CD14-positive monocyte (primary cell): ENCODE data around the gene RNF220. TPM values are rescaled to one million over a fixed set of nuclear protein-coding genes. Genes with fewer than 3 reads are reported as not detected.

Experiments used
- DNase-seq, 3 donors: peaks; one replicate each; pipeline ENCODE4 v3.0.0-alpha.2; 2011 to 2022
- H2AFZ ChIP-seq: 2 replicates; pipeline ENCODE4 v1.6.0; 2012; ENCODE audit warnings: mild to moderate bottlenecking, low read depth, low read length, inconsistent platforms; ENCODE audit not compliant: insufficient read depth, poor library complexity, severe bottlenecking
- H3K27ac ChIP-seq, 2 donors: 1 replicate in 1 of 2; 2 replicates in 1 of 2; pipeline ENCODE4 v1.5.1; 2012 to 2013; ENCODE audit warnings: low read length in 2 of 2, control low read depth in 1 of 2, inconsistent platforms in 1 of 2, low read depth in 1 of 2, mild to moderate bottlenecking in 1 of 2
- H3K27me3 ChIP-seq, 2 donors: one replicate each; pipeline versions ENCODE4 v1.6.0 to v1.6.1; 2011 to 2013; ENCODE audit warnings: low read length in 2 of 2; ENCODE audit not compliant: control insufficient read depth in 2 of 2, insufficient read depth in 2 of 2
- H3K36me3 ChIP-seq, 2 donors: replicated peaks in 1 of 2; 1 replicate in 1 of 2; 2 replicates in 1 of 2; pipeline versions ENCODE4 v1.5.1 to v1.6.1; 2012 to 2013; ENCODE audit warnings: low read length in 2 of 2, control low read depth in 1 of 2, inconsistent platforms in 1 of 2, mild to moderate bottlenecking in 1 of 2; ENCODE audit not compliant: insufficient read depth in 2 of 2, control insufficient read depth in 1 of 2
- H3K4me1 ChIP-seq, 2 donors: 1 replicate in 1 of 2; 2 replicates in 1 of 2; pipeline versions ENCODE4 v1.5.1 to v1.6.1; 2012 to 2013; ENCODE audit warnings: low read length in 2 of 2, control low read depth in 1 of 2, inconsistent platforms in 1 of 2, mild to moderate bottlenecking in 1 of 2, moderate library complexity in 1 of 2; ENCODE audit not compliant: insufficient read depth in 2 of 2, control insufficient read depth in 1 of 2
- H3K4me2 ChIP-seq: replicated peaks from 2 replicates; pipeline ENCODE3; 2012; ENCODE audit warnings: low read length, moderate library complexity, mild to moderate bottlenecking; ENCODE audit not compliant: poor library complexity, severe bottlenecking; ENCODE audit errors: extremely low read depth
- H3K4me3 ChIP-seq, 3 experiments: fragments of 200-600 bp in 1 of 3; sonication (generic) in 1 of 3; replicated peaks in 1 of 3; 1 replicate in 2 of 3; 2 replicates in 1 of 3; pipeline ENCODE4 v1.5.1; 2011 to 2013; ENCODE audit warnings: low read length in 3 of 3, mild to moderate bottlenecking in 3 of 3, control low read depth in 2 of 3, low read depth in 2 of 3, inconsistent platforms in 1 of 3, moderate library complexity in 1 of 3
- H3K79me2 ChIP-seq: 2 replicates; pipeline ENCODE4 v1.6.0; 2012; ENCODE audit warnings: mild to moderate bottlenecking, control low read depth, inconsistent platforms, low read length, moderate library complexity; ENCODE audit not compliant: insufficient read depth
- H3K9ac ChIP-seq: 2 replicates; pipeline ENCODE4 v1.6.0; 2017; ENCODE audit warnings: low read length, mild to moderate bottlenecking; ENCODE audit not compliant: insufficient read depth, poor library complexity, severe bottlenecking
- H3K9me3 ChIP-seq, 2 donors: replicated peaks in 1 of 2; 1 replicate in 1 of 2; 2 replicates in 1 of 2; pipeline versions ENCODE4 v1.5.1 to v1.6.1; 2012 to 2013; ENCODE audit warnings: low read length in 2 of 2, control low read depth in 1 of 2; ENCODE audit not compliant: control insufficient read depth in 1 of 2, insufficient read depth in 1 of 2
- H4K20me1 ChIP-seq: 2 replicates; pipeline ENCODE4 v1.6.0; 2012; ENCODE audit warnings: mild to moderate bottlenecking, low read length, control low read depth, moderate library complexity; ENCODE audit not compliant: insufficient read depth
- H3K27ac Mint-ChIP-seq, 7 donors: one replicate each; pipeline ENCODE4 v1.8.0; 2020; ENCODE audit warnings: mild to moderate bottlenecking in 7 of 7, mixed read lengths in 7 of 7, moderate library complexity in 6 of 7, inconsistent platforms in 2 of 7
- H3K27me3 Mint-ChIP-seq, 3 donors: one replicate each; pipeline ENCODE4 v1.8.0; 2021 to 2022; ENCODE audit warnings: low read depth in 3 of 3, mild to moderate bottlenecking in 3 of 3, mixed read lengths in 3 of 3, moderate library complexity in 3 of 3, inconsistent platforms in 1 of 3
- H3K36me3 Mint-ChIP-seq, 2 donors: one replicate each; pipeline ENCODE4 v1.8.0; 2020; ENCODE audit warnings: mixed read lengths in 2 of 2, inconsistent platforms in 1 of 2, mild to moderate bottlenecking in 1 of 2
- H3K4me1 Mint-ChIP-seq: one replicate; pipeline ENCODE4 v1.8.0; 2020; ENCODE audit warnings: mild to moderate bottlenecking, mixed read lengths
- H3K4me3 Mint-ChIP-seq, 2 donors: one replicate each; pipeline ENCODE4 v1.8.0; 2020; ENCODE audit warnings: mild to moderate bottlenecking in 2 of 2, mixed read lengths in 2 of 2, moderate library complexity in 1 of 2
- H3K9me3 Mint-ChIP-seq, 7 donors: one replicate each; pipeline ENCODE4 v1.8.0; 2020 to 2022; ENCODE audit warnings: mixed read lengths in 7 of 7, mild to moderate bottlenecking in 6 of 7, moderate library complexity in 6 of 7, inconsistent platforms in 2 of 7
- CTCF ChIP-seq: fragments of 200-600 bp; IDR thresholded peaks from one replicate; pipeline ENCODE4 v1.8.0; 2022; ENCODE audit warnings: antibody characterized with exemption, mild to moderate bottlenecking
- WGBS: methylation state at CpG from one replicate; pipeline ENCODE4 v1.1.5; 2013; ENCODE audit warnings: missing lambda C conversion rate; ENCODE audit not compliant: insufficient coverage; 5-methylcytosine and 5-hydroxymethylcytosine counted together
- intact Hi-C, 2 donors: fragments of 100-400 bp; cut with micrococcal nuclease; formaldehyde crosslinking; loops; one replicate each; pipeline versions ENCODE4 v1.15.0 to v1.15.1; 2023
- polyA plus RNA-seq, 3 donors: library from polyadenylated mRNA; depleted of rRNA in 1 of 3; unstranded in 2 of 3; stranded (reverse) in 1 of 3; fragments of 300-500 nt in 2 of 3; fragments of >200 nt in 1 of 3; fragmentation: Illumina TruSeq in 2 of 3; gene quantifications; 1 replicate in 2 of 3; 2 replicates in 1 of 3; pipeline ENCODE4 v1.2.3, GENCODE V29; 2012 to 2021

Gene RNF220
- polyA plus RNA-seq, 3 donors: 39.4 to 133 (median 49.4) TPM

- no peaks in the 10 kb centered on the region for H3K9me3 ChIP-seq
- Mint-ChIP-seq H3K27me3 (peaks cover 0 to 2% (median 1%) of the 10 kb centered on the region in 3 donors), H3K4me3 (no peak overlapping the region), H3K4me1 (peaks cover 52% of the 10 kb centered on the region), H3K9me3 (no peaks in the 10 kb centered on the region), H3K36me3 (peaks cover 0 to 1% of the 10 kb centered on the region in 2 donors), H3K27ac (peak overlapping the region in 4 of 7 donors; percentile 81 to 88 (median 85))
- TF ChIP-seq CTCF: no peak
- no peaks in the 10 kb centered on the region for H3K36me3 ChIP-seq
- no peaks in the 10 kb centered on the region for H4K20me1 ChIP-seq
- H3K4me2 ChIP-seq: peak overlapping the region; percentile 28
- H3K27me3 ChIP-seq: no peaks in the 10 kb centered on the region
- intact Hi-C loops: no loop called here
- no peak overlapping the region for H3K9ac ChIP-seq
- WGBS: no CpG with 5 or more reads among the region's 2 CpGs
- peak overlapping the region; percentile 23 for H2AFZ ChIP-seq
- H3K4me3 ChIP-seq: no peak overlapping the region
- peak overlapping the region in 1 of 2 donors; percentile 30 for H3K27ac ChIP-seq
- peaks cover 3% of the 10 kb centered on the region for H3K79me2 ChIP-seq
- DNase-seq: peak in 2 of 3 donors; percentile 37 to 64
- peaks cover 48 to 51% of the 10 kb centered on the region in 2 donors for H3K4me1 ChIP-seq
These were observed 28.2 kb downstream of the RNF220 start for GRCh38 chr1:44433209-44433608.

- Histone ChIP-seq H3K4me3 (no peak overlapping the region), H3K27me3 (no peaks in the 10 kb centered on the region), H3K4me2 (no peak overlapping the region), H3K27ac (no peak overlapping the region), H3K4me1 (peaks cover 33 to 34% of the 10 kb centered on the region in 2 donors), H4K20me1 (no peaks in the 10 kb centered on the region), H3K79me2 (peaks cover 3% of the 10 kb centered on the region), H2AFZ (peak overlapping the region; percentile 31), H3K9me3 (no peaks in the 10 kb centered on the region), H3K9ac (no peak overlapping the region), H3K36me3 (no peaks in the 10 kb centered on the region)
- 77% methylated on average over 3 of the region's 5 CpGs for WGBS
- Mint-ChIP-seq H3K4me3 (peak overlapping the region in 1 of 2 donors; percentile 50), H3K9me3 (no peaks in the 10 kb centered on the region), H3K36me3 (no peaks in the 10 kb centered on the region), H3K4me1 (peaks cover 36% of the 10 kb centered on the region), H3K27me3 (peaks cover 0 to 1% (median 1%) of the 10 kb centered on the region in 3 donors), H3K27ac (peak overlapping the region in 4 of 7 donors; percentile 23 to 68 (median 38))
- TF ChIP-seq CTCF: no peak
- peak in 1 of 3 donors; percentile 23 for DNase-seq
- intact Hi-C loops: no loop called here
These were observed 31.5 kb downstream of the RNF220 start for GRCh38 chr1:44436401-44437106.
